Keratinocyte (primary cell): ENCODE data around the gene XYLB. TPM values are rescaled to one million over a fixed set of nuclear protein-coding genes. Genes with fewer than 3 reads are reported as not detected.
"Not testable (repeated sequence)": the region's sequence is repeated elsewhere in the genome, so short reads cannot be mapped to it uniquely, and the experiment has no call there.

Experiments used
- DNase-seq: peaks from one replicate; pipeline ENCODE4 v3.0.0-alpha.2; 2011; ENCODE audit warnings: low read depth, missing footprints, low spot score
- FAIRE-seq: peaks from 2 replicates; lab custom pipeline; 2011; peaks lifted over from hg19 to GRCh38; lab: Jason Lieb, UNC
- H2AFZ ChIP-seq: 2 replicates; pipeline ENCODE4 v1.6.0; 2012; ENCODE audit warnings: low read length, control low read depth, inconsistent platforms; ENCODE audit not compliant: control insufficient read depth
- H3K27ac ChIP-seq: 2 replicates; pipeline ENCODE4 v1.5.1; 2011; ENCODE audit warnings: low read length; ENCODE audit not compliant: control insufficient read depth, insufficient read depth
- H3K27me3 ChIP-seq: 3 replicates; pipeline ENCODE4 v1.6.0; 2011; ENCODE audit warnings: low read length; ENCODE audit not compliant: control insufficient read depth, insufficient read depth; ENCODE audit errors: extremely low read depth
- H3K36me3 ChIP-seq, 2 experiments: 2 replicates in 1 of 2; 3 replicates in 1 of 2; pipeline ENCODE4 v1.5.1; 2011; ENCODE audit warnings: low read length in 2 of 2, mild to moderate bottlenecking in 1 of 2; ENCODE audit not compliant: control insufficient read depth in 2 of 2, insufficient read depth in 2 of 2; ENCODE audit errors: extremely low read depth in 1 of 2
- H3K4me1 ChIP-seq: 3 replicates; pipeline ENCODE4 v1.5.1; 2011; ENCODE audit warnings: low read length; ENCODE audit not compliant: control insufficient read depth, insufficient read depth; ENCODE audit errors: extremely low read depth
- H3K4me2 ChIP-seq: 3 replicates; pipeline ENCODE4 v1.6.0; 2011; ENCODE audit warnings: low read depth, low read length; ENCODE audit not compliant: control insufficient read depth, insufficient read depth; ENCODE audit errors: extremely low read depth
- H3K4me3 ChIP-seq, 3 experiments: fragments of 200-600 bp in 1 of 3; sonication (generic) in 1 of 3; 2 replicates in 2 of 3; 3 replicates in 1 of 3; pipeline ENCODE4 v1.5.1; 2011 to 2016; ENCODE audit warnings: low read length in 3 of 3, mild to moderate bottlenecking in 3 of 3, control low read depth in 2 of 3, inconsistent platforms in 1 of 3, low read depth in 1 of 3, mixed read lengths in 1 of 3, mixed run types in 1 of 3, moderate library complexity in 1 of 3; ENCODE audit not compliant: control insufficient read depth in 2 of 3, insufficient read depth in 2 of 3; ENCODE audit errors: extremely low read depth in 1 of 3
- H3K79me2 ChIP-seq: 2 replicates; pipeline ENCODE4 v1.6.0; 2012; ENCODE audit warnings: low read length; ENCODE audit not compliant: control insufficient read depth, insufficient read depth
- H3K9ac ChIP-seq: 3 replicates; pipeline ENCODE4 v1.6.0; 2011; ENCODE audit warnings: low read length; ENCODE audit not compliant: control insufficient read depth, insufficient read depth; ENCODE audit errors: extremely low read depth
- H3K9me1 ChIP-seq: 3 replicates; pipeline ENCODE4 v1.6.0; 2011; ENCODE audit warnings: low read length; ENCODE audit not compliant: control insufficient read depth, insufficient read depth; ENCODE audit errors: extremely low read depth
- H3K9me3 ChIP-seq: 2 replicates; pipeline ENCODE4 v1.5.1; 2012; ENCODE audit warnings: low read depth, low read length; ENCODE audit not compliant: control insufficient read depth
- H4K20me1 ChIP-seq: 3 replicates; pipeline ENCODE4 v1.6.0; 2011; ENCODE audit warnings: low read length; ENCODE audit not compliant: control insufficient read depth, insufficient read depth; ENCODE audit errors: extremely low read depth
- CTCF ChIP-seq, 3 experiments: IDR thresholded peaks in 1 of 3; conservative IDR thresholded peaks in 1 of 3; optimal IDR thresholded peaks in 1 of 3; 2 replicates in 2 of 3; 3 replicates in 1 of 3; pipeline versions ENCODE3 to v1.5.1; 2011; ENCODE audit warnings: low read length in 3 of 3, mild to moderate bottlenecking in 3 of 3, moderate library complexity in 2 of 3, control low read depth in 1 of 3, inconsistent platforms in 1 of 3; ENCODE audit not compliant: insufficient read depth in 2 of 3; ENCODE audit errors: extremely low read depth in 1 of 3
- EZH2 ChIP-seq: IDR thresholded peaks from one replicate; pipeline ENCODE4 v1.6.1; 2012; ENCODE audit warnings: inconsistent platforms, mild to moderate bottlenecking, low read length, moderate library complexity
- dilution Hi-C: fragments of 300-500 bp; cut with MboI; formaldehyde crosslinking; loops from one replicate; pipeline ENCODE4 v1.7.0; 2020; ENCODE audit warnings: low sequenced_read_pairs; ENCODE audit not compliant: extremely low pct_ligation_motif_present
- polyA plus RNA-seq, 5 experiments: library from polyadenylated mRNA; depleted of rRNA in 3 of 5; stranded (reverse) in 3 of 5; stranded (forward) in 1 of 5; unstranded in 1 of 5; fragments of >200 nt; gene quantifications; 1 replicate in 1 of 5; 2 replicates in 3 of 5; 3 replicates in 1 of 5; pipeline versions ENCODE4 v1.2.1 to v1.2.3, GENCODE V29; 2011 to 2012; ENCODE audit warnings: missing spikeins in 2 of 5, low read depth in 1 of 5, low replicate concordance in 1 of 5

Gene XYLB
- polyA plus RNA-seq, 1 donor (not counting 4 experiments of a cell fraction or from before 2014, with no cell fraction given): 1.8 TPM

GRCh38 chr3:38317192-38317759, 29.3 kb upstream of the XYLB start:
- dilution Hi-C loops: no loop called here
- no peak overlapping the region for H3K4me2 ChIP-seq
- TF ChIP-seq EZH2: no peak
- TF ChIP-seq CTCF (optimal IDR thresholded peaks at IDR 0.05 in 1 of 3, IDR thresholded peaks at IDR 0.05 in 1 of 3, conservative IDR thresholded peaks at IDR 0.05 in 1 of 3; ENCODE audit: extremely low read depth in 1 of 3, insufficient read depth in 2 of 3, low read length in 3 of 3): no peak
- no peak overlapping the region for H2AFZ ChIP-seq
- no peak for DNase-seq
- FAIRE-seq: no peak
- no peaks in the 10 kb centered on the region for H3K27me3 ChIP-seq
- no peaks in the 10 kb centered on the region for H3K4me1 ChIP-seq
- H3K9ac ChIP-seq: no peak overlapping the region
- H3K9me3 ChIP-seq: no peaks in the 10 kb centered on the region
- no peak overlapping the region for H3K4me3 ChIP-seq
- H3K9me1 ChIP-seq: no peaks in the 10 kb centered on the region
- H3K79me2 ChIP-seq: no peaks in the 10 kb centered on the region
- H4K20me1 ChIP-seq: no peaks in the 10 kb centered on the region
- peaks cover 0 to 1% of the 10 kb centered on the region in 2 experiments for H3K36me3 ChIP-seq
- no peak overlapping the region for H3K27ac ChIP-seq

GRCh38 chr3:38318766-38319671, 27.6 kb upstream of the XYLB start:
- no peak for DNase-seq
- H3K27ac ChIP-seq: no peak overlapping the region
- peaks cover 0 to 1% of the 10 kb centered on the region in 2 experiments for H3K36me3 ChIP-seq
- H3K79me2 ChIP-seq: no peaks in the 10 kb centered on the region
- FAIRE-seq: no peak
- no peak overlapping the region for H3K4me3 ChIP-seq
- no peak overlapping the region for H3K9ac ChIP-seq
- H2AFZ ChIP-seq: no peak overlapping the region
- no peaks in the 10 kb centered on the region for H3K9me1 ChIP-seq
- H3K9me3 ChIP-seq: no peaks in the 10 kb centered on the region
- dilution Hi-C loops: no loop called here
- no peaks in the 10 kb centered on the region for H3K4me1 ChIP-seq
- H4K20me1 ChIP-seq: no peaks in the 10 kb centered on the region
- H3K27me3 ChIP-seq: no peaks in the 10 kb centered on the region
- H3K4me2 ChIP-seq: no peak overlapping the region
- TF ChIP-seq CTCF (optimal IDR thresholded peaks at IDR 0.05 in 1 of 3, IDR thresholded peaks at IDR 0.05 in 1 of 3, conservative IDR thresholded peaks at IDR 0.05 in 1 of 3; ENCODE audit: extremely low read depth in 1 of 3, insufficient read depth in 2 of 3, low read length in 3 of 3) (no peak), EZH2 (no peak)

GRCh38 chr3:38320638-38321037, 25.9 kb upstream of the XYLB start:
- H3K9me1 ChIP-seq, H3K4me2 ChIP-seq, H3K79me2 ChIP-seq, dilution Hi-C loops, H3K27me3 ChIP-seq, H3K4me1 ChIP-seq, DNase-seq, H3K36me3 ChIP-seq, H2AFZ ChIP-seq, H3K9me3 ChIP-seq, H3K9ac ChIP-seq, FAIRE-seq, H3K27ac ChIP-seq, H3K4me3 ChIP-seq, H4K20me1 ChIP-seq: not testable (repeated sequence)
